ENCODE data around the gene SERTAD4. TPM values are rescaled to one million over a fixed set of nuclear protein-coding genes. Genes with fewer than 3 reads are reported as not detected.
A peak's percentile ranks its signal among the peaks of the same experiment; 100 is the strongest.

The SERTAD4 gene
- total RNA-seq, 6 experiments from 2014 or later, result 2.3 to 5.2 (median 3.9) TPM

GRCh38 chr1:210237981-210238380, 5.4 kb downstream of the SERTAD4 start:
- Mint-ChIP-seq H3K36me3 (ENCODE audit: low read depth) (peaks cover 26% of the 10 kb centered on the region), H3K4me3 (no peak overlapping the region), H3K27ac (no peak overlapping the region), H3K4me1 (ENCODE audit: low read depth) (peaks cover 58% of the 10 kb centered on the region), H3K27me3 (ENCODE audit: insufficient read depth) (peaks cover 6% of the 10 kb centered on the region), H3K9me3 (no peaks in the 10 kb centered on the region)
- no peak for DNase-seq
- no peak for TF ChIP-seq CTCF (IDR thresholded peaks at IDR 0.05)

DNA sequence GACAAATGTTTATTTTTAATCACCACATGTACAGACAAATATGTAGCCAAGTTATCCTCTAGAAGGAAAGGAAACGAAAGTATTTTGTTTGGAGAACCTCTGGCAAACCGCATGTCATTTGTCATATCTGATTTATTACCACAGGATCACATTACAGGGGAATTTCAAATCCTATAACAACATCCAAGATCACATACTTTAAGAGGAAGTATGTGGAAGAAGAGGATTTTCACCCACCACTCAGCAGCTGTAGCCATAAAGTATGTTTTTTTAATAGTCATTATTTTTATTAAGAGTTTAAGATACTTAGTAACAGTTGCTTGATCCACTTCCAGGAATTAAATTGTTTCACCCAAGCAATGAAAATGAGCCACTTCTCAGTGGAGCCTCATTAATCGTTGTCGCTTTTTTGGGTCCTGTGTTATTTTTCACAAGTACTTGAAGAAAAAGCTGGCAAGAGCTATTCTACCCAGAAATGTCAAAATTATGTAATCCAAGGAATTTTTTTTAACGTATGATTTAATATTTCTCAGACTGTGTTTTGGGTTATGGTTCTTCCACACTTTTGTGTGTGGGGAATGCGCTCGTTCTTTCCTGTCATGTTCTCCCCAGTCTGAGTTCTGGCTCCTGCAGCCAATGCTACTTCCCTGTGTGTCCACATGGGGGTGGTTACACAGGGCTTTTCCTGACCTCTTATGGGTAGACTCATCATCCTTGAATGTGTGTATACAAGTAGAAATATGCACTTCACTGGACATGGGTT, 6.9 kb downstream of the SERTAD4 start:
- peaks cover 60% of the 10 kb centered on the region for H3K4me1 Mint-ChIP-seq (ENCODE audit: low read depth)
- H3K4me3 Mint-ChIP-seq, result peak overlapping the region; percentile 58
- peaks cover 26% of the 10 kb centered on the region for H3K36me3 Mint-ChIP-seq (ENCODE audit: low read depth)
- no peaks in the 10 kb centered on the region for H3K9me3 Mint-ChIP-seq
- H3K27me3 Mint-ChIP-seq (ENCODE audit: insufficient read depth), result peaks cover 6% of the 10 kb centered on the region
- H3K27ac Mint-ChIP-seq, result peak overlapping the region; percentile 87
- peak; percentile 89 for DNase-seq
- peak; percentile 80 for TF ChIP-seq CTCF (IDR thresholded peaks at IDR 0.05)

GRCh38 chr1:210241121-210241520, 8.5 kb downstream of the SERTAD4 start:
- TF ChIP-seq CTCF (IDR thresholded peaks at IDR 0.05), result no peak
- H3K27ac Mint-ChIP-seq, result no peak overlapping the region
- H3K36me3 Mint-ChIP-seq (ENCODE audit: low read depth), result peaks cover 22% of the 10 kb centered on the region
- DNase-seq, result no peak
- H3K9me3 Mint-ChIP-seq, result no peaks in the 10 kb centered on the region
- H3K4me3 Mint-ChIP-seq, result no peak overlapping the region
- H3K4me1 Mint-ChIP-seq (ENCODE audit: low read depth), result peaks cover 72% of the 10 kb centered on the region
- peaks cover 6% of the 10 kb centered on the region for H3K27me3 Mint-ChIP-seq (ENCODE audit: insufficient read depth)

GRCh38 chr1:210244746-210245367, 12.3 kb downstream of the SERTAD4 start:
- Mint-ChIP-seq H3K27ac (no peak overlapping the region), H3K36me3 (ENCODE audit: low read depth) (peaks cover 12% of the 10 kb centered on the region), H3K9me3 (no peaks in the 10 kb centered on the region), H3K4me3 (no peak overlapping the region), H3K27me3 (ENCODE audit: insufficient read depth) (peaks cover 1% of the 10 kb centered on the region; the same call in 1 of the 2 replicates), H3K4me1 (ENCODE audit: low read depth) (peaks cover 63% of the 10 kb centered on the region)
- TF ChIP-seq CTCF (IDR thresholded peaks at IDR 0.05), result no peak
- DNase-seq, result peak; percentile 33

DNA sequence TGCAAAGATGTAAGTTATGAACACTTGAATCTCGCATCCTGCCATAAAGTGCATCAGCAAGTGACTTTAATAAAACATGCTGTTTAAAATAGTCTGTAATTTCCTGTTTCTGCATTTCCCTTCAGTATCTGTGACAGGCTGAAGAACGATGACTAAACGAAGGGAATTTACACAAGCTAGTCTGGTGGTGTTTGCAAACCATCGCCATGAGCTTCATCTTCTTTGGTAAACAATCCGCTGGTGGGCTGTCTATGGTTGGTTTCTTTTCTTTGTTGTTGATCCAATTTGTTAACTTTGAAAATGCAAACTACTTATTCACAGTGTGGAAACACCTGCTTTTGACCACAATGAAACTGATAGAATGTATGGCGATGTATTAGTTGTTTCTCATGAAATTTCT, 13.9 kb downstream of the SERTAD4 start:
- Mint-ChIP-seq H3K27me3 (ENCODE audit: insufficient read depth) (peaks cover 6% of the 10 kb centered on the region; the same call in 1 of the 2 replicates), H3K36me3 (ENCODE audit: low read depth) (peaks cover 6% of the 10 kb centered on the region), H3K4me1 (ENCODE audit: low read depth) (peaks cover 59% of the 10 kb centered on the region), H3K9me3 (no peaks in the 10 kb centered on the region), H3K4me3 (peak overlapping the region; percentile 18; the same call in 1 of the 2 replicates), H3K27ac (no peak overlapping the region)
- TF ChIP-seq CTCF (IDR thresholded peaks at IDR 0.05), result no peak
- peak; percentile 19 for DNase-seq
